ENCODE measurements around the gene TWF2.

The TWF2 gene

DNA sequence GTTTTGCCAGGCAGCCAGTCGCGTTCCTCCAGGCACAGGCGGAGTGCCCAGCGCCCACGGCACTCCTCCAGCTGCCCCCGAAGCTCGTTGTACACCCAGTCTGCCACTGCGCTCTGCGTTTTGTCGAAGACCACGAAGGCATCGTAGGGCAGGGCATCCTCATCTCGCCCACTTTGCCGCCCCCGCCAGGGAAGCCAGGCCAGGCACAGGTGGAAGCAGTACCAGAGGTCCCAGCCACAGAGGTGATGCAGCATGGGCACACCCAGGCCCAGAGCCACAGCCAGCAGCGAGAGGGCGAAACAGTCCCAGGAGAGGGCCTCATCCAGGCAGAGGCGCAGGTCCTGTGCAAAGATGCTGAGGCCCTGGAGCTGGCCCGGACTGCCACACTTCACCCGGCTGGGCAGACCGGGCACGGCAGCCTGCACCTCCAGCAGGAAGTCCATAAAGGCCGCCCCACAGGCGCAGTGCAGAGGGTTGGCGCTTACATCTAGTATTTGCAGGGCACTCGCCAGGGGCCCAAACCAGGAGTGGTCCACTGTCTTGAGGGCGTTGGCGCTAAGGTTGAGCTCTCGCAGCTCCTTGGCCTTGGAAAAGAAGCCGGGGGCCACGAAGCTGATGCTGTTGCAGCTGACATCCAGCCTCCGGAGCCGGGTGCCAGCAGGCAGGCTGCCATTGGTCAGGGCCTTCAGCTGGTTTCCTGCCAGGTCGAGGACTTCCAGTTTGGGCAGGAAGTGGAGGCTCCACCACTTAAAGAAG lies 17.2 kb downstream of the TWF2 start:
- DNase-seq, result no peak

DNA sequence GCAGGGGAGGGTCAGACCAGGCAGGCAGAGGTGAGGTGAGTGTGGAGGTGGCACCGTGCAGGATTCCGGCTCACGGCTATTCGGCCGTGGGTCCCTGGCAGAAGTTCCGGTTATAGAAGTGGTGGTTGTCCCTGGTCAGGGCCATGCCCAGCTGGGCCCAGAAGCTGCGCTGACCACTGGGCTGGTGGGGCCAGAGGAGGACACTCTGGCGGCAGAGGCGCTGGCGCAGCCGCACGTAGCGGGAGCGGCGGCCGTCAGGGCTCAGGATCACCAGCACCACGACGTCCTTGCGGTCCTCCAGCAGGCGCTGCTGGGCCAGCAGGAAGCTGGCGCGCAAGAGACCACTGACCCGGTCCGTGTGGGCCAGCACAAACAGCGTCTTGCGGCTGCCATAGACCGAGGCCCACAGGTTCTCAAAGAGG lies 17.8 kb downstream of the TWF2 start:
- DNase-seq, result no peak

DNA sequence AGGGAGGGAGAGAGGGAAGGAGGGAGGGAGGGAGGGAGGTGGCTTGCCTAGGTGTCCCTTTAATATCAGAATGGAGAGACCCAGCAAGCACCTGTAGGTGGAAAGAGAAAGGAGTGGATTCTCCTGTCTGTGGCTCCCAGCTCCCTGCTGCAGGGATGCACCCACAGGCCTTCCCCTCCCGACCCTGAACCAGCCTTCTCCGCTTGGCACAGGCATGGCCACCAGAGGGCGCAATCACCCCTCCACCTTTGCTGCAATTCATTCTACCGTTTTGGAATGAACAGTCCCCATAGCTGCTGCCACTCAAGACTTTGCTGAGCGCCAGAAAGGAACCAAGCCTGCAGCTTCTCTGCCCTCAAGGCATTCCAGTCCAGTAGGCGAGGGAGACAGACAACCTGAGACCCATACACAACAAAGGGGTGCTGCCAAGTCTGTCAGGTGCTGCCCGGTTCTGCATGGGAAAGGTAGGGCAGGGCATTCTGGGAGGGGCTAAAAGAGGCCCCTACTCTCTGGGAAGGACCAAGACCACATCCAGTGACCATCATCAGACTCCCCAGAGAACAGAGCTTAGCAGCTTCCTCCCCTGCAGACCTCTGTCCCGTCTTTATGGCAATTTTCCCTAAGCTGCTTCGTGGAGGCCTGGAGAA lies 18.5 kb downstream of the TWF2 start:
- DNase-seq, result peak; percentile 54

DNA sequence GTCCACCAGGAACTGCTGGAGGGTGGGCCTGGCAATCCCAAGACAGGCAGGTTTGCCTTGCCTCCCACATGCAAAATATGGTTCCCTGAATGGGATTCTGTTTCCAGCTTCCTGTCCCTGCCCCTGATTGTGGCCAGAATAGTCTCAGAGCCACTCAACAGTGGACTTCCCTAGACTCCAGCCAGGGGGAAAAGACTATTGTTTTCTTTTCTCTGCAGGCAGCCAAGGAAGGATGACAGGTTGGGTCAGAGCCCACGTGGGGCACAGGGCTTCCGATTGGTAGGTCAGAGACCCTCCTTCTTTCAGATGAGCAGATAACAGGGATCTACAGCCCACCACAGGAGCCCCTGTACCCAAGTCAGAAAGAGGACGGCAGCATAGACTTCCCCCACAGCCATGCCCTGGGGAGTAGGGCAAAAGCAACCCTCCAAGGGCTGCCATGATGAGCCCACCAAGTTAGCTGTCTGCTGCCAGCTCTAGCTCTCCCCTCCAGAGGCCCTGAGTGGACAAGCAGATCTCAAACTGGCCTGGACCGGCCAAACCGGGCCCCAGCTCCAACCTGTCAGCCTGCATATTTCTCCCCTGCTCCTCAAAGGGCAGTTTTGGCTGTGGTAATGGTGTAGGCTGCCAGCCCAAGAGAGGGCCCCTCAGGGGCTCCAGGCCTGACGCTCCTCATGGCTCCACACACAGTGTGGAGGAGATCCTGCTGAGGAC lies 19.9 kb downstream of the TWF2 start:
- no peak for DNase-seq

DNA sequence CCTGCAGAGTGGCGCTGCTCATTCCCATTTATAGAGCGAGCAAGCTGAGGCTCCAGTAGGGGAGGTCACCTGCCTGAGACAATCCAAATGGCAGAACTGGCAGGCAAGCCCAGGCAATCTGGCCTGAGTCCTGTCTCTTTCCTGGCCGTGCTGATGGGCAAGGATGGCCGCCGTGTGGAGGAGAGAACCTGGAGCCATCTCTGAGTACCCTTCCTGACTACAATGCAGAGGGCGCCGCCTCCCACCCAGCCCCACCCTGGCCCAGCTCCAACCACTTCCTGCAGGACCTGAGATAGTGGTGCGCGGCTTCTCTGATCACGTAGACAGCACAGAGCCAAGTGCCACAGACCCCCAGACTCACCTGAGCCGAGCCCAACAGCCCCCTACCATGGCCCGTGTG lies 20.5 kb downstream of the TWF2 start:
- DNase-seq, result no peak

DNA sequence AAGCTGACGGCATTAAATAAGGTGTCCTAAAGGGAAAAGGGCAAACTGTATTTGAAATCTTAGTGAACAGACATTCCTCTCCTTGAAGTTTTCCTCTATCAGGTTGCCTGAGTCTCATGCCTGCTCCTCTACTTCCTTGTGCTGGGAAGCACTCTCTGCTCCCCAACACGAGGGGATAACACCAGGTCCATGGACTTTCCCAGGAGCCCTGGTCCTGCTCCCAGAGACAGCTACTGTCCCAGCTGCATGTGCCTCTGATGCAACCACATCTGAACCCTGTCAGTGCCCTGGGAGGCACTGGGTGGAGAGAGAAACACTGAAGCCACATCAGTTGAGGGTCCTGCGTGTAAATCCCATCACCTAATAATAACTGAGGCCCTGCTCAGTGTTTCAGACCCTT lies 20.9 kb downstream of the TWF2 start:
- no peak for DNase-seq

DNA sequence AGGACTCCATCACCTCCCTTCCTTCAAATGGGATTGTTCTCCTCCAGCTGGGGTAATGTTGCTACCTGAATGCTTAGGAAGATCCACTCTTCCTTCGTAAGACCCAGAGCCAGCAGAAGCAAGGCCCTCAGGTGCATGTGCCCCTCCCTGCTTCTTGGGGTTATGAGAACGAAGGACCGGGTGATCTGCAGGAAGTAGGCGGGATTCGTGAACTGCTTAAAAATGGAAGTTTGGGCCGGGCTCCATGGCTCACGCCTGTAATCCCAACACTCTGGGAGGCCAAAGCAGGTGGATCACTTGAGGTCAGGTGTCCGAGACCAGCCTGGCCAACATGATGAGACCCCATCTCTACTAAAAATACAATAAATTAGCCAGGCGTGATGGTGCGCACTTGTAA lies 21.6 kb downstream of the TWF2 start:
- no peak for DNase-seq

DNA sequence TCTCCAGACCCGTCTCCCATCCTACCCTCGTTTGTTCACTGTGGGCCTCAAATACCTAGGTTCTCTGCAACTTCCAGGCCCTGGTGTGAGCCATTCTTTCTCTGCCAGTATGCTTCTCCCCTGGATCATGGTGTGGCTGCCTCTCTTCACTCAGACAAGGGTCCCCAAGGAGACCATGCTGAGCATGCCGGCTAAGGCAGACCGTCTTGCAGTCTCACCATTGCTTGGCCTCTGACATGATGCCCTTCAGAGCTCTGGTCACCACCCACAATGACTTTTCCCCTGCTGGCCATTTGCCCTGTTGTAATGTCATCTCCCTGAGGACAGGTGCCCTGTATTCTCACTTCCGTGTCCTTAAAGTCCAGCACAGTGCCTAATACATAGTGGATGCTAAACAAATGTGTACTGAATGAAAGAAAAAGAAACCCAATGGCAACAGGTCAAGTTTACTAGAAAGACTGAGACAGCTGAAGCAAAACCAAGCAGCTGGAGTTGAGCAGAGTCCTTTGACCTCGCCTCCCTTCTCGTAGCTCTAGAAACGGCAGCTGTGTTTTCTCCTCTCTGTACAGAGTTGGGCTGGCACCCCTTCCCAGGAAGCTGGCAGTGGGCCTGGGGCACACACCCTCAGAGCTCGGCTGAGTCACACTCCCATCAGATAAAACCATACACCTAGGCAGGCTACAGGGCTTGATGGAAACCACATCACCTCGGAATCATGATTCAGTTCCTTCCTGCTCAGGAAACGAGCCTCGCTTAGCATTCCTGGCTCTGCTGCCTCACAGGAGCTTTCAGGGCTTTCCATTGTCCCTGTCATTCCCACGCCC lies 22.2 kb downstream of the TWF2 start:
- no peak for DNase-seq

- no peak for DNase-seq
Observed at GRCh38 chr3:52215351-52215750, 23.6 kb downstream of the TWF2 start.

DNA sequence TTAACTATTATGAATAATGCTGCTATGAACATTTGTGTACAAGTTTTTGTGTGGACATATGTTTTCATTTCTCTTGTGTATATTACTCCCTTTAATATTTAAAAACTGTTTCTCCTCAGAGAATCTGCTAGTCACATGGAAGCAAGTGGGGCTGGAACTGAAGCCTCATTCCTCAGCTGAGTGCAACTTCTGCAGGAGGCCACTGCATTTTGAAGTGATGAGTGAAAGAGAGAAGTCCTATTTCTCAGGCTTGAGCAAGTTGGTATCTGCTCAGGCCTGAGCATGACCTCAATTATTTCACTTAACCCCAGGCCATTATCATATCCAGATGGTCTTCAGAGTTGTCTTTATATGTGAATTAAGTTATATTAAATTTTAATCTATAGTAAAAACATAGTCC lies 25.1 kb downstream of the TWF2 start:
- no peak for DNase-seq

- no peak for DNase-seq
Observed at GRCh38 chr3:52213005-52213404, 26.0 kb downstream of the TWF2 start.

GRCh38 chr3:52211268-52211891 lies 27.6 kb downstream of the TWF2 start:
- DNase-seq, result no peak

- no peak for DNase-seq
Observed at GRCh38 chr3:52210550-52211046, 28.4 kb downstream of the TWF2 start.

GRCh38 chr3:52210037-52210436 lies 28.9 kb downstream of the TWF2 start:
- DNase-seq, result no peak

DNA sequence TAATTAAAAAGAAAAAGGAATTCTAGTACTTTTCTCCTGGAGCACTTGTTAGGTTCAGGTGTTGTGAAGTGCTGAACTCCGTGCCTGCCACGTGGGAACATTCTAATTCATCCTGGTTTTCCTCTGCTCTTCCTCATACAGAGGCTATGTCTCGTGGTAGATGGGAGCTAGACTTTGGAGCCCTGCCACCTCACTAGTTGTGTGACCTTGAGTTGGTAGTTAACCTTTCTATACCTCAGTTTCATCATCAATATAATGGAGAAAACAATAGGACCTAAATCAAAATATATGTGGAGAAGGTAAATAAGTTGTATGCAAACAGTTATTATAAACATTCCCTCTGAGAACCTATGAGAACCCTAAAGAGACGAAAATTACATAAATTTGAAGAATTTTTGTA lies 30.4 kb downstream of the TWF2 start:
- DNase-seq, result no peak

GRCh38 chr3:52205727-52206372 lies 33.1 kb downstream of the TWF2 start:
- no peak for DNase-seq

DNA sequence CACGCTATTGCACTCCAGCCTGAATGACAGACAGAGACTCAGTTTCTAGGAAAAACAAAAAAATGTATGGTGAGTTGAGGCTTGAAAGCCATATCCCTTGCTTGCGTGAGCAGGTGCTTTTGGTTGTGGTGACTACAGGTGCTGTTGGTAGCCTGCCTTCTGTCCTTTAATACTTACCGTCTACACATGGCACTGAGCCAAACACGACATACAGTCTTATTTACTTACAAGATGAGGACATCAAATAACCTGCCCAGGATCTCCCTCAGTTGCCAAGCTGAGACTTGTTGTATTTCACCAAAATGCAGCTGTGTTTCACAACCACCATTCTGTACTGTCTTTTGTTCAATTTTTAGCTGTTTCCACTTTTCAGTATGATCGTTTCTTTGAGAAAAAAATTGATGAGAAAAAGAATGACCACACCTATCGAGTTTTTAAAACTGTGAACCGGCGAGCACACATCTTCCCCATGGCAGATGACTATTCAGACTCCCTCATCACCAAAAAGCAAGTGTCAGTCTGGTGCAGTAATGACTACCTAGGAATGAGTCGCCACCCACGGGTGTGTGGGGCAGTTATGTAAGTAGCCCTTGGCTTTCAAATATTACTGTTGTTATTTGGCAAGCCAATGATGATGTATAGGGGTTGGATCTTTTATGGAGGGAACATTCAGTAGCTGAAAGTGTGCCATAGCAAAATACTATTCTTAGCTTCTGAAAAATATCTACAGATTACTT lies 34.5 kb downstream of the TWF2 start:
- DNase-seq, result peak; percentile 78

- no peak for DNase-seq
Observed at GRCh38 chr3:52203701-52204100, 35.3 kb downstream of the TWF2 start.

- no peak for DNase-seq
Observed at GRCh38 chr3:52202384-52203077, 36.4 kb downstream of the TWF2 start.

GRCh38 chr3:52200981-52201679 lies 37.8 kb downstream of the TWF2 start:
- no peak for DNase-seq

All from NCI-H2171 treated with DMSO at 0.1 percent for 48 hours (cell line).